ELR (cell line): ENCODE measurements around the gene SLC10A7.

ENCODE experiments used
- DNase-seq: peaks from one replicate; pipeline ENCODE4 v3.0.0-alpha.2; 2015; ENCODE audit warnings: low read depth

SLC10A7 gene

GRCh38 chr4:146256328-146256727 is 265.4 kb downstream of the SLC10A7 start:
- peak; percentile 4 for DNase-seq

- DNase-seq = peak; percentile 86
Observed at GRCh38 chr4:146255874-146256273, 265.9 kb downstream of the SLC10A7 start.

- peak; percentile 82 for DNase-seq
Observed at GRCh38 chr4:146255463-146255862, 266.3 kb downstream of the SLC10A7 start.

- no peak for DNase-seq
Observed at GRCh38 chr4:146252969-146253611, 268.6 kb downstream of the SLC10A7 start.

- no peak for DNase-seq
Observed at GRCh38 chr4:146247356-146247755, 274.4 kb downstream of the SLC10A7 start.

- no peak for DNase-seq
Observed at GRCh38 chr4:146246381-146246780, 275.4 kb downstream of the SLC10A7 start.

- DNase-seq = no peak
Observed at GRCh38 chr4:146245850-146246249, 275.9 kb downstream of the SLC10A7 start.

GRCh38 chr4:146245246-146245645 is 276.5 kb downstream of the SLC10A7 start:
- no peak for DNase-seq

- DNase-seq = no peak
Observed at GRCh38 chr4:146244496-146244895, 277.2 kb downstream of the SLC10A7 start.

- no peak for DNase-seq
Observed at GRCh38 chr4:146243883-146244277, 277.9 kb downstream of the SLC10A7 start.

- DNase-seq = peak; percentile 56
Observed at GRCh38 chr4:146243141-146243882, 278.4 kb downstream of the SLC10A7 start.

GRCh38 chr4:146238107-146238506 is 283.6 kb downstream of the SLC10A7 start:
- no peak for DNase-seq

GRCh38 chr4:146237092-146237491 is 284.6 kb downstream of the SLC10A7 start:
- no peak for DNase-seq

GRCh38 chr4:146236216-146236615 is 285.5 kb downstream of the SLC10A7 start:
- no peak for DNase-seq

GRCh38 chr4:146235654-146236177 is 286.0 kb downstream of the SLC10A7 start:
- no peak for DNase-seq

GRCh38 chr4:146232131-146232722 is 289.5 kb downstream of the SLC10A7 start:
- peak; percentile 37 for DNase-seq

GRCh38 chr4:146229406-146229805 is 292.3 kb downstream of the SLC10A7 start:
- no peak for DNase-seq

- DNase-seq = peak; percentile 44
Observed at GRCh38 chr4:146224326-146224966, 297.3 kb downstream of the SLC10A7 start.

GRCh38 chr4:146222313-146222712 is 299.4 kb downstream of the SLC10A7 start:
- peak; percentile 78 for DNase-seq

- DNase-seq = no peak
Observed at GRCh38 chr4:146214238-146214637, 307.5 kb downstream of the SLC10A7 start, which contains the start of gene REELD1. Gene REELD1, plus strand, starts transcription at chr4:146214538. Its CDS starts 2,415 bp downstream, at chr4:146216953.

- DNase-seq = peak; percentile 44
Observed at GRCh38 chr4:146212781-146213180, 309.0 kb downstream of the SLC10A7 start.

GRCh38 chr4:146211440-146211839 is 310.3 kb downstream of the SLC10A7 start:
- DNase-seq = no peak
